ENCODE results near the gene BMP8A.

BMP8A gene

GRCh38 chr1:39470040-39470439 is 21.4 kb upstream of the BMP8A start:
- Histone ChIP-seq H3K36me3 (replicated peaks; ENCODE audit: insufficient read depth, low read length) (0 out of 2 replicates have a peak, but pooled peaks cover 7% of the 10 kb centered on the region), H3K9me2 (replicated peaks; ENCODE audit: insufficient read depth, low read length) (no peaks in the 10 kb centered on the region), H3F3A (ENCODE audit: insufficient read depth, low read length) (no peaks in the 10 kb centered on the region), H3K9ac (ENCODE audit: low read length) (no peak overlapping the region), H3K9me3 (replicated peaks; ENCODE audit: insufficient read depth, low read length) (no peaks in the 10 kb centered on the region), H2AFZ (ENCODE audit: low read length) (no peak overlapping the region), H3K27ac (ENCODE audit: low read length) (no peak overlapping the region), H4K20me1 (ENCODE audit: insufficient read depth, low read length) (no peaks in the 10 kb centered on the region), H3K27me3 (replicated peaks; ENCODE audit: insufficient read depth, low read length) (no peaks in the 10 kb centered on the region), H3K4me1 (ENCODE audit: low read length) (0 out of 2 replicates have a peak, but pooled peaks cover 5% of the 10 kb centered on the region), H3K79me2 (ENCODE audit: low read length) (no peaks in the 10 kb centered on the region), H3K4me3 (ENCODE audit: low read length) (no peak overlapping the region), H3K4me2 (ENCODE audit: low read depth, low read length) (no peak overlapping the region)
- TF ChIP-seq, protein P1, sequence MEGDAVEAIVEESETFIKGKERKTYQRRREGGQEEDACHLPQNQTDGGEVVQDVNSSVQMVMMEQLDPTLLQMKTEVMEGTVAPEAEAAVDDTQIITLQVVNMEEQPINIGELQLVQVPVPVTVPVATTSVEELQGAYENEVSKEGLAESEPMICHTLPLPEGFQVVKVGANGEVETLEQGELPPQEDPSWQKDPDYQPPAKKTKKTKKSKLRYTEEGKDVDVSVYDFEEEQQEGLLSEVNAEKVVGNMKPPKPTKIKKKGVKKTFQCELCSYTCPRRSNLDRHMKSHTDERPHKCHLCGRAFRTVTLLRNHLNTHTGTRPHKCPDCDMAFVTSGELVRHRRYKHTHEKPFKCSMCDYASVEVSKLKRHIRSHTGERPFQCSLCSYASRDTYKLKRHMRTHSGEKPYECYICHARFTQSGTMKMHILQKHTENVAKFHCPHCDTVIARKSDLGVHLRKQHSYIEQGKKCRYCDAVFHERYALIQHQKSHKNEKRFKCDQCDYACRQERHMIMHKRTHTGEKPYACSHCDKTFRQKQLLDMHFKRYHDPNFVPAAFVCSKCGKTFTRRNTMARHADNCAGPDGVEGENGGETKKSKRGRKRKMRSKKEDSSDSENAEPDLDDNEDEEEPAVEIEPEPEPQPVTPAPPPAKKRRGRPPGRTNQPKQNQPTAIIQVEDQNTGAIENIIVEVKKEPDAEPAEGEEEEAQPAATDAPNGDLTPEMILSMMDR (IDR thresholded peaks at IDR 0.05; ENCODE audit: low read length), result no peak
- TF ChIP-seq EZH2 (optimal IDR thresholded peaks at IDR 0.05; ENCODE audit: low read depth, low read length) (no peak), EZH2phosphoT487 (IDR thresholded peaks at IDR 0.05; ENCODE audit: low read length) (no peak)
- no peak for DNase-seq

GRCh38 chr1:39472826-39473225 is 18.6 kb upstream of the BMP8A start:
- H3K9me2 ChIP-seq (replicated peaks; ENCODE audit: insufficient read depth, low read length), result no peaks in the 10 kb centered on the region
- 0 out of 2 replicates have a peak, but pooled peaks cover 5% of the 10 kb centered on the region for H3K4me1 ChIP-seq (ENCODE audit: low read length)
- H3F3A ChIP-seq (ENCODE audit: insufficient read depth, low read length), result no peaks in the 10 kb centered on the region
- no peaks in the 10 kb centered on the region for H3K9me3 ChIP-seq (replicated peaks; ENCODE audit: insufficient read depth, low read length)
- H2AFZ ChIP-seq (ENCODE audit: low read length), result no peak overlapping the region
- H4K20me1 ChIP-seq (ENCODE audit: insufficient read depth, low read length), result no peaks in the 10 kb centered on the region
- no peak overlapping the region for H3K4me2 ChIP-seq (ENCODE audit: low read depth, low read length)
- TF ChIP-seq, protein P1 (IDR thresholded peaks at IDR 0.05; ENCODE audit: low read length), result no peak
- TF ChIP-seq EZH2 (optimal IDR thresholded peaks at IDR 0.05; ENCODE audit: low read depth, low read length), result no peak
- TF ChIP-seq EZH2phosphoT487 (IDR thresholded peaks at IDR 0.05; ENCODE audit: low read length), result no peak
- H3K27me3 ChIP-seq (replicated peaks; ENCODE audit: insufficient read depth, low read length), result no peaks in the 10 kb centered on the region
- H3K79me2 ChIP-seq (ENCODE audit: low read length), result no peaks in the 10 kb centered on the region
- no peak overlapping the region for H3K4me3 ChIP-seq (ENCODE audit: low read length)
- no peak overlapping the region for H3K9ac ChIP-seq (ENCODE audit: low read length)
- DNase-seq, result no peak
- 0 out of 2 replicates have a peak, but pooled peaks cover 3% of the 10 kb centered on the region for H3K36me3 ChIP-seq (replicated peaks; ENCODE audit: insufficient read depth, low read length)
- no peak overlapping the region for H3K27ac ChIP-seq (ENCODE audit: low read length)

- H2AFZ ChIP-seq (ENCODE audit: low read length), result no peak overlapping the region
- H3K9ac ChIP-seq (ENCODE audit: low read length), result no peak overlapping the region
- no peaks in the 10 kb centered on the region for H4K20me1 ChIP-seq (ENCODE audit: insufficient read depth, low read length)
- 0 out of 2 replicates have a peak, but pooled peaks cover 3% of the 10 kb centered on the region for H3K36me3 ChIP-seq (replicated peaks; ENCODE audit: insufficient read depth, low read length)
- no peaks in the 10 kb centered on the region for H3K9me3 ChIP-seq (replicated peaks; ENCODE audit: insufficient read depth, low read length)
- H3K4me2 ChIP-seq (ENCODE audit: low read depth, low read length), result no peak overlapping the region
- TF ChIP-seq, protein P1 (IDR thresholded peaks at IDR 0.05; ENCODE audit: low read length), result no peak
- TF ChIP-seq EZH2phosphoT487 (IDR thresholded peaks at IDR 0.05; ENCODE audit: low read length) (no peak), EZH2 (optimal IDR thresholded peaks at IDR 0.05; ENCODE audit: low read depth, low read length) (no peak)
- H3K4me1 ChIP-seq (ENCODE audit: low read length), result 0 out of 2 replicates have a peak, but pooled peaks cover 5% of the 10 kb centered on the region
- no peaks in the 10 kb centered on the region for H3K79me2 ChIP-seq (ENCODE audit: low read length)
- no peak for DNase-seq
- H3K27me3 ChIP-seq (replicated peaks; ENCODE audit: insufficient read depth, low read length), result no peaks in the 10 kb centered on the region
- no peak overlapping the region for H3K27ac ChIP-seq (ENCODE audit: low read length)
- no peaks in the 10 kb centered on the region for H3K9me2 ChIP-seq (replicated peaks; ENCODE audit: insufficient read depth, low read length)
- H3K4me3 ChIP-seq (ENCODE audit: low read length), result no peak overlapping the region
- H3F3A ChIP-seq (ENCODE audit: insufficient read depth, low read length), result no peaks in the 10 kb centered on the region
Measured at GRCh38 chr1:39473324-39473723, 18.1 kb upstream of the BMP8A start.
